Heart left ventricle (tissue), 13 donors: ENCODE data around the gene JOSD1.

Source experiments
- CTCF ChIP-seq, 12 donors: fragments of 200-600 bp; sonication (generic) in 4 of 12; IDR thresholded peaks; one replicate each; pipeline versions ENCODE4 v1.5.0 to v1.8.0; 2018 to 2022; ENCODE audit warnings: antibody characterized with exemption in 12 of 12, mild to moderate bottlenecking in 5 of 12
- POLR2A ChIP-seq, 2 donors: fragments of 450-650 bp; IDR thresholded peaks; one replicate each; pipeline ENCODE4 v1.6.1; 2017; ENCODE audit warnings: antibody characterized with exemption in 2 of 2, mild to moderate bottlenecking in 2 of 2, moderate library complexity in 2 of 2
- donor health status: ischemic (EF 13 %, LVEDD 7.1; RV severe dilation, severe dysfunction).
- donor health status: DM: no; HTN: yes; CAD: no.
- donor health status: DM: no; HTN: no; CAD: no.
- donor health status: ischemic (EF 25% LVEDD 6.9; RV normal size, moderate dysfunction).
- donor health status: ischemic (EF 25% LVEDD 5.7; RV mildly dilated, moderate dysfunction).
- donor health status: ischemic (EF 35%, LVEDD 5.7; RV mildly dilated, moderate dysfunction).
- donor health status: nonischemic (EF 11% LVEDD 7.7; RV severe dilation, severe dysfunction).
- donor health status: DM: yes; HTN: yes; CAD: no.
- donor health status: PGD.
- donor health status: ischemic (EF 29% LVEDD 5.4; RV normal size, mild dysfunction).
- donor health status: nonischemic (EF 23%, LVEDD 6.1; RV moderate dilation, normal function).

- TF ChIP-seq CTCF (IDR thresholded peaks at IDR 0.05) (no peak), POLR2A (IDR thresholded peaks at IDR 0.05) (no peak)
These were observed 23.4 kb upstream of the JOSD1 start for GRCh38 chr22:38724176-38724575.
